Calu3 (cell line): ENCODE measurements around the gene SLC5A3. TPM values are rescaled to one million over a fixed set of nuclear protein-coding genes. Genes with fewer than 3 reads are reported as not detected.

Source experiments
- BruUV-seq: library from RNA; stranded (reverse); fragments of 400-500 nt; replicated peaks from 2 replicates; lab custom pipeline; 2021; lab: Mats Ljungman, UMichigan
- CTCF ChIA-PET: fragments of 300-600 bp; sonication (Branson Sonifier 250); formaldehyde crosslinking; loops from one replicate; lab custom pipeline; 2022; ENCODE audit warnings: antibody characterized with exemption; lab: Charles Lee
- DNase-seq: peaks from one replicate; pipeline ENCODE4 v3.0.0; 2022
- H3K27ac Mint-ChIP-seq: one replicate; pipeline ENCODE4 v1.8.0; 2022; ENCODE audit warnings: mixed read lengths; ENCODE audit not compliant: unreplicated experiment
- H3K27me3 Mint-ChIP-seq: one replicate; pipeline ENCODE4 v1.8.0; 2022; ENCODE audit warnings: mixed read lengths; ENCODE audit not compliant: unreplicated experiment
- H3K36me3 Mint-ChIP-seq: one replicate; pipeline ENCODE4 v1.8.0; 2022; ENCODE audit warnings: mild to moderate bottlenecking, moderate library complexity, mixed read lengths; ENCODE audit not compliant: insufficient read depth, unreplicated experiment
- H3K4me1 Mint-ChIP-seq: one replicate; pipeline ENCODE4 v1.8.0; 2022; ENCODE audit warnings: mild to moderate bottlenecking, low read depth, mixed read lengths; ENCODE audit not compliant: unreplicated experiment
- H3K4me3 Mint-ChIP-seq: one replicate; pipeline ENCODE4 v1.8.0; 2022; ENCODE audit warnings: mild to moderate bottlenecking, low read depth, moderate library complexity, mixed read lengths; ENCODE audit not compliant: unreplicated experiment
- H3K9me3 Mint-ChIP-seq: one replicate; pipeline ENCODE4 v1.8.0; 2022; ENCODE audit warnings: low read depth, mixed read lengths; ENCODE audit not compliant: unreplicated experiment
- intact Hi-C: fragments of 100-400 bp; cut with micrococcal nuclease; formaldehyde crosslinking; loops from one replicate; pipeline ENCODE4 v1.10.0; 2022; ENCODE audit not compliant: unreplicated experiment
- total RNA-seq: library from RNA; stranded (reverse); gene quantifications from 2 replicates; pipeline ENCODE4 v1.2.3, GENCODE V29; 2022
- TF ChIP-seq, protein P1 (sequence below): fragments of 200-600 bp; IDR thresholded peaks from one replicate; pipeline ENCODE4 v1.8.0; 2022; ENCODE audit warnings: antibody characterized with exemption; ENCODE audit not compliant: unreplicated experiment

The SLC5A3 gene
- total RNA-seq, 1 experiment from 2014 or later: 15.8 TPM

DNA sequence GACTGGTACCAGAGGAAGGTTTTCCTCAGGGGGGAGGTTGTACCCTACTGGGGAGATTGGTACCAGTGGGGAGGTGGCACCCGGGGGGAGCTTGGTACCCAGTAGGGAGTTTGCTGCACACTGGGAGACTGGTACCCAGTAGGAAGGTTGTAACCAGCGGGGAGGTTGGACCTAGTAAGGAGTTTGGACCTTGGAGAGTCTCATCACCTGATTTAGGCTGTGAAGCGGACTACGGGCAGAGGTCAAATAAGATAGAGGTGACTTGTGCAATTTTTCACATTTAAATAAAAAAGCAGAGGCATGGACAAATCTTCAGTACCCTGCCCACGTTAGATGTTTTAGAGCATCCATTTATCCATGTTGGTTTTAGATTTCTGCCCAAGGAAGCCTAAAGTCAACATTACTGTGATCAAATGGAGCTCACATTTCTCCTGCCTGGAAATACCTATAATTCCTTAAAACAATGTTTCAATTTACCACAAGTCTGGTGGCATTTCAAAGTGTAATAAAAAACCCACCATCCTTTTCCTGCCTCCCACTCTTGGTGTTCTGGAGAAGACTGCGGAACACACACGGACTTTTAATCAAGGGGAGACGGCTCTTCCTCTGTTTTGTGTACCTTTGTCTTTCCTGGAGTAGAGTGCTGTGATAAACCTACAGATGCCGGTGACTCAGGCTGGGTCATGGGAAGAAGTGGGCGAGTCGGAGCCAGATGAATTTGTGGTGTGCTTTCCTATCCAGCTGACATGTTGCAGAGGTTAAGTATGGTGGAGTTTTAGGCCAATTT lies 36.2 kb upstream of the SLC5A3 start:
- Mint-ChIP-seq H3K27me3 (no peaks in the 10 kb centered on the region), H3K4me3 (no peak overlapping the region), H3K36me3 (no peaks in the 10 kb centered on the region), H3K27ac (no peak overlapping the region), H3K4me1 (peaks cover 8% of the 10 kb centered on the region), H3K9me3 (no peaks in the 10 kb centered on the region)
- CTCF ChIA-PET: no interaction called here
- no TSS peak for BruUV-seq
- DNase-seq: no peak
- TF ChIP-seq, protein P1, sequence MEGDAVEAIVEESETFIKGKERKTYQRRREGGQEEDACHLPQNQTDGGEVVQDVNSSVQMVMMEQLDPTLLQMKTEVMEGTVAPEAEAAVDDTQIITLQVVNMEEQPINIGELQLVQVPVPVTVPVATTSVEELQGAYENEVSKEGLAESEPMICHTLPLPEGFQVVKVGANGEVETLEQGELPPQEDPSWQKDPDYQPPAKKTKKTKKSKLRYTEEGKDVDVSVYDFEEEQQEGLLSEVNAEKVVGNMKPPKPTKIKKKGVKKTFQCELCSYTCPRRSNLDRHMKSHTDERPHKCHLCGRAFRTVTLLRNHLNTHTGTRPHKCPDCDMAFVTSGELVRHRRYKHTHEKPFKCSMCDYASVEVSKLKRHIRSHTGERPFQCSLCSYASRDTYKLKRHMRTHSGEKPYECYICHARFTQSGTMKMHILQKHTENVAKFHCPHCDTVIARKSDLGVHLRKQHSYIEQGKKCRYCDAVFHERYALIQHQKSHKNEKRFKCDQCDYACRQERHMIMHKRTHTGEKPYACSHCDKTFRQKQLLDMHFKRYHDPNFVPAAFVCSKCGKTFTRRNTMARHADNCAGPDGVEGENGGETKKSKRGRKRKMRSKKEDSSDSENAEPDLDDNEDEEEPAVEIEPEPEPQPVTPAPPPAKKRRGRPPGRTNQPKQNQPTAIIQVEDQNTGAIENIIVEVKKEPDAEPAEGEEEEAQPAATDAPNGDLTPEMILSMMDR: no peak
- intact Hi-C loops: no loop called here

DNA sequence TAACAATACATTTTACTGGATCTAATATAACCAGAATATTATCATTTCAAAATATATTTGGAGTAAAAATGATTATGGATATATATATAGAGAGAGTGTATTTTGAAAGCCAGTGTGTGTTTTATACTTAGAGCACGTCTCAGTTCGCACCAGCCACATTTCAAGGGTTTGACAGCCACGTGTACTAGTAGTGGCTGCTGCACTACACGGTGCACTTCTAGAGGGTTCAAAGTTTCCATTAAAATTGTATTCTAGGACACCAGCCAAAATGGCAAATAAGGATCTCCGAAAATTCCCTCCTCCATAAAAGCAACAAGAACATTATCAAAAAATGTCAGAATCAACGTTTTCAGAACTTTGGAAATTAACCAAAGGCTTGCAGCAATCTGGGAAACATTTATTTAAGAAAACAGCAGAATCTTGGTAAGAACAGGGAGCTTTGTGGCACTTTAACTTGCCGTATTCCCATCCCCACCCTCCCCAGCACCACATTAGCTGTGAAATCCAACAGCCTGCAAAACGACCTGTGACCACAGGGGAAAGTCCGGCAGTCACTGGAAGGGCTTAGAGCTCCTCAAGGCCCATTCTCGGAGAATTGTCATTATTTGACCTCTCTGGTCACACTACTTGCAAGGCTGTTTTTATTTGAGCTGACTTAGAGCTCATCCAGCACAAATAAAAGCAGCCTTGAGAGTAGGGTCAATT lies 33.5 kb upstream of the SLC5A3 start:
- Mint-ChIP-seq H3K27ac (no peak overlapping the region), H3K9me3 (no peaks in the 10 kb centered on the region), H3K27me3 (no peaks in the 10 kb centered on the region), H3K4me1 (no peaks in the 10 kb centered on the region), H3K4me3 (no peak overlapping the region), H3K36me3 (no peaks in the 10 kb centered on the region)
- intact Hi-C loops: no loop called here
- BruUV-seq: no TSS peak
- TF ChIP-seq, protein P1: no peak
- DNase-seq: no peak
- CTCF ChIA-PET: no interaction called here

DNA sequence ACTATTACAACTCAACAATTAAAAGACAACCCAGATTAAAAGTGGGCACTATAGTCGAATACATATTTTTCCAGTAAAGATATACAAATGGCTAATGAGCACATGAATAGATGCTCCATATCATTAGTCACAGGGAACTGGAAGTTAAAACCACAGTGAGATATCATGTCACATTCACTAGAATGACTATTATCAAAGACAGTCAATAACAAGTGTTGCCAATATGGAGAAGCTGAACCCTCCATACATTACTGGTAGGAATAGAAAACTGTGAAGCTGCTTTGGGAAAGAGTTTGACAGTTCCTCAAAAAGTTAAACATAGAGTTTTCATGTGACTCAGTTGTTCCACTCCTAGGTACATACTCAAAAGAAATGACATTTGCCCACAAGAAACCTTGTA lies 30.6 kb upstream of the SLC5A3 start:
- no TSS peak for BruUV-seq
- H3K4me3 Mint-ChIP-seq: no peak overlapping the region
- no peaks in the 10 kb centered on the region for H3K27me3 Mint-ChIP-seq
- no peaks in the 10 kb centered on the region for H3K36me3 Mint-ChIP-seq
- no peaks in the 10 kb centered on the region for H3K4me1 Mint-ChIP-seq
- intact Hi-C loops: no loop called here
- CTCF ChIA-PET: no interaction called here
- TF ChIP-seq, protein P1: no peak
- H3K9me3 Mint-ChIP-seq: no peaks in the 10 kb centered on the region
- DNase-seq: no peak
- no peak overlapping the region for H3K27ac Mint-ChIP-seq

DNA sequence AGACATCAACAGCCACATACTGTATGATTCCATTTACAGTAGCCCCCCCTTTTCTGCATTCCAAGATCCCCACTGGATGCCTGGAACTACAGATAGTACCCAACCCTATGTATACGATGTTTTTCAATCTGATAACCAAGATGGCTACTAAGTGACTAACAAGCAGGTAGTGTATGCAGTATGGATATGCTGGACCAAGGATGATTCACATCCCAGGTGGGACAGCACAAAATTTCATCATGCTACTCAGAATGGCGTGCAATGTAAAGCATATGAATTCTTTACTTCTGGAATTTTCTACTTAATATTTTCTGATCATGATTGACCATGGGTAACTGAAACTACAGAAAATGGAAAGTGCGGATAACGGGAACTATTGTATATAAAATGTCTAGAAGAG lies 30.0 kb upstream of the SLC5A3 start:
- intact Hi-C loops: no loop called here
- no peak overlapping the region for H3K27ac Mint-ChIP-seq
- no TSS peak for BruUV-seq
- CTCF ChIA-PET: no interaction called here
- H3K9me3 Mint-ChIP-seq: no peaks in the 10 kb centered on the region
- H3K36me3 Mint-ChIP-seq: no peaks in the 10 kb centered on the region
- H3K4me1 Mint-ChIP-seq: no peaks in the 10 kb centered on the region
- TF ChIP-seq, protein P1: no peak
- no peak for DNase-seq
- H3K27me3 Mint-ChIP-seq: no peaks in the 10 kb centered on the region
- no peak overlapping the region for H3K4me3 Mint-ChIP-seq
